Measurements from ENCODE around the gene SH3BP1.
"Not testable (repeated sequence)": the region's sequence is repeated elsewhere in the genome, so short reads cannot be mapped to it uniquely, and the experiment has no call there.

The SH3BP1 gene

GRCh38 chr22:37681556-37682049 lies 42.1 kb downstream of the SH3BP1 start:
- in situ Hi-C loops (cut with HindIII; ENCODE audit: low pct_unique_long_range_greater_than_20kb, low sequenced_read_pairs): no loop called here
- TF ChIP-seq JUND (IDR thresholded peaks at IDR 0.05; ENCODE audit: low read depth): no peak
- peak; percentile 29 to 83 for DNase-seq (ENCODE audit: low read depth in 1 of 2, low spot score in 1 of 2)

- DNase-seq (ENCODE audit: low read depth in 1 of 2, low spot score in 1 of 2): no peak
- in situ Hi-C loops (cut with HindIII; ENCODE audit: low pct_unique_long_range_greater_than_20kb, low sequenced_read_pairs): no loop called here
- no peak for TF ChIP-seq JUND (IDR thresholded peaks at IDR 0.05; ENCODE audit: low read depth)
These were observed 45.5 kb downstream of the SH3BP1 start for GRCh38 chr22:37684803-37685615.

- TF ChIP-seq JUND (IDR thresholded peaks at IDR 0.05; ENCODE audit: low read depth): no peak
- in situ Hi-C loops (cut with HindIII; ENCODE audit: low pct_unique_long_range_greater_than_20kb, low sequenced_read_pairs): no loop called here
- DNase-seq (ENCODE audit: low read depth in 1 of 2, low spot score in 1 of 2): peak; percentile 40 to 90
These were observed 46.8 kb downstream of the SH3BP1 start, which contains the start of gene NOL12 for GRCh38 chr22:37686002-37686982. TSS of gene NOL12 (plus strand) at chr22:37686343. CDS start at chr22:37686393, 50 bp downstream.

- no peak for DNase-seq (ENCODE audit: low read depth in 1 of 2, low spot score in 1 of 2)
- no peak for TF ChIP-seq JUND (IDR thresholded peaks at IDR 0.05; ENCODE audit: low read depth)
- in situ Hi-C loops (cut with HindIII; ENCODE audit: low pct_unique_long_range_greater_than_20kb, low sequenced_read_pairs): no loop called here
These were observed 50.9 kb downstream of the SH3BP1 start for GRCh38 chr22:37690407-37690806.

- in situ Hi-C loops (cut with HindIII; ENCODE audit: low pct_unique_long_range_greater_than_20kb, low sequenced_read_pairs): no loop called here
- no peak for DNase-seq (ENCODE audit: low read depth in 1 of 2, low spot score in 1 of 2)
- no peak for TF ChIP-seq JUND (IDR thresholded peaks at IDR 0.05; ENCODE audit: low read depth)
These were observed 51.5 kb downstream of the SH3BP1 start for GRCh38 chr22:37690901-37691504.

GRCh38 chr22:37692627-37693285 lies 53.3 kb downstream of the SH3BP1 start:
- no peak for DNase-seq (ENCODE audit: low read depth in 1 of 2, low spot score in 1 of 2)
- no peak for TF ChIP-seq JUND (IDR thresholded peaks at IDR 0.05; ENCODE audit: low read depth)
- in situ Hi-C loops (cut with HindIII; ENCODE audit: low pct_unique_long_range_greater_than_20kb, low sequenced_read_pairs): no loop called here

GRCh38 chr22:37694131-37694530 lies 54.7 kb downstream of the SH3BP1 start:
- in situ Hi-C loops (cut with HindIII; ENCODE audit: low pct_unique_long_range_greater_than_20kb, low sequenced_read_pairs); DNase-seq (ENCODE audit: low read depth in 1 of 2, low spot score in 1 of 2): not testable (repeated sequence)

GRCh38 chr22:37696260-37696656 lies 56.8 kb downstream of the SH3BP1 start:
- DNase-seq (ENCODE audit: low read depth in 1 of 2, low spot score in 1 of 2); in situ Hi-C loops (cut with HindIII; ENCODE audit: low pct_unique_long_range_greater_than_20kb, low sequenced_read_pairs): not testable (repeated sequence)

GRCh38 chr22:37696657-37697537 lies 57.4 kb downstream of the SH3BP1 start, which contains the start of gene TRIOBP:
TSS of gene TRIOBP (plus strand) at chr22:37697048. CDS start at chr22:37701366, 4,318 bp downstream.
- peak; percentile 83 to 94 for DNase-seq (ENCODE audit: low read depth in 1 of 2, low spot score in 1 of 2)
- in situ Hi-C loops (cut with HindIII; ENCODE audit: low pct_unique_long_range_greater_than_20kb, low sequenced_read_pairs): no loop called here
- TF ChIP-seq JUND (IDR thresholded peaks at IDR 0.05; ENCODE audit: low read depth): no peak

GRCh38 chr22:37697538-37697835 lies 58.0 kb downstream of the SH3BP1 start:
- TF ChIP-seq JUND (IDR thresholded peaks at IDR 0.05; ENCODE audit: low read depth): no peak
- in situ Hi-C loops (cut with HindIII; ENCODE audit: low pct_unique_long_range_greater_than_20kb, low sequenced_read_pairs): no loop called here
- no peak for DNase-seq (ENCODE audit: low read depth in 1 of 2, low spot score in 1 of 2)

- TF ChIP-seq JUND (IDR thresholded peaks at IDR 0.05; ENCODE audit: low read depth): no peak
- in situ Hi-C loops (cut with HindIII; ENCODE audit: low pct_unique_long_range_greater_than_20kb, low sequenced_read_pairs): no loop called here
- DNase-seq (ENCODE audit: low read depth in 1 of 2, low spot score in 1 of 2): no peak
These were observed 61.8 kb downstream of the SH3BP1 start for GRCh38 chr22:37701141-37701786.
